Measurements from ENCODE around the gene S100A7A. TPM values are rescaled to one million over a fixed set of nuclear protein-coding genes. Genes with fewer than 3 reads are reported as not detected.

The S100A7A gene
- total and polyA plus RNA-seq, 3 donors from 2014 or later: not detected

GRCh38 chr1:153384958-153385580, 31.3 kb upstream of the S100A7A start:
- intact Hi-C loops (cut with DNase I; ENCODE audit: low total_unique reads): no loop called here
- no peaks in the 10 kb centered on the region for H3K36me3 ChIP-seq (ENCODE audit: low read depth, missing control alignments)
- no peaks in the 10 kb centered on the region for H3K27me3 ChIP-seq
- TF ChIP-seq CTCF (IDR thresholded peaks at IDR 0.05) (no peak), POLR2A (IDR thresholded peaks at IDR 0.05) (no peak)
- no peak overlapping the region for H3K4me3 ChIP-seq
- DNase-seq: no peak
- no peak overlapping the region for H3K27ac ChIP-seq
- H3K4me1 ChIP-seq: no peaks in the 10 kb centered on the region
- WGBS, 2 donors: 78 to 88% methylated on average over 4 of the region's 4 CpGs
- H3K9me3 ChIP-seq: no peaks in the 10 kb centered on the region

DNA sequence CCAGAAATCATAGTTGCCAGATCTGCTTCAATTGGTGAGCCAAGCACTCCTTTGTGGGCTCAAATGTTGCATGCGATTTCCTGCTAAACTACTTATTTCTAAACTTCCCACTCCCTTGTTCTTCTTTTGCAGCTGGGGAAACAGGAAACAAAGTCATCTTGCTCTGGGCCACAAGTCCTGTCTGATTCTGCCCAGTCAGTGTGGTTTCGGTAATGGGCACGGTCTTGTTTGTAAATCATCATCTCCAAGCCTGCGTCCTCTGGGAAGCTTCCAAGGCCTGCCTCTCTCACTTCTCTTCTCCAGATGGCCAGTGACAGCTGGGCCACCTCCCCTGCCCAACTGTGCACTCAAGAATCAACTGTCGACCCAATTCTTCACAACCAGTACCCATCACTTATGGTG, 29.8 kb upstream of the S100A7A start:
- Histone ChIP-seq H3K4me1 (no peaks in the 10 kb centered on the region), H3K4me3 (no peak overlapping the region), H3K27ac (no peak overlapping the region), H3K9me3 (no peaks in the 10 kb centered on the region), H3K36me3 (ENCODE audit: low read depth, missing control alignments) (no peaks in the 10 kb centered on the region), H3K27me3 (no peaks in the 10 kb centered on the region)
- TF ChIP-seq CTCF (IDR thresholded peaks at IDR 0.05) (no peak), POLR2A (IDR thresholded peaks at IDR 0.05) (no peak)
- peak; percentile 46 for DNase-seq
- WGBS, 2 donors: 77 to 83% methylated on average over 5 of the region's 5 CpGs
- intact Hi-C loops (cut with DNase I; ENCODE audit: low total_unique reads): no loop called here

DNA sequence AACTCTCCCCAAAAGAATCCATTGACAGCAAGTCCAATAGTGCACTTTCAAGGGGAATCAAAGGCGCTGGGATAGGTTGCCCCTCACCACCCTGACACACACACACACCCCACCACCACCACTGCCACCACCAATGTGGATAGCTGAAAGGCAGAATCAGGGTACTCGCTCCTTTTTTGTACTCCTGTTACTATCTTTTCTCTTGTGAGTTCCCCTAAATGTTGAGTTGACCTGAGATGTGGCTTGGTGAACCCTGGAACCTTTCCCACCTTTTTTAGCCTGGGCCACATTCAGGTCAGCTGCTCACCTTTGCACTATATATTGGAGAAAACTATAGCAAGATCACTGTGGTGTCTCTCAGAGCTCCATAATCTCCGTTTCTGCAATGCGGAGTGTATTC, 29.3 kb upstream of the S100A7A start:
- Histone ChIP-seq H3K4me3 (no peak overlapping the region), H3K9me3 (no peaks in the 10 kb centered on the region), H3K4me1 (no peaks in the 10 kb centered on the region), H3K36me3 (ENCODE audit: low read depth, missing control alignments) (no peaks in the 10 kb centered on the region), H3K27ac (no peak overlapping the region), H3K27me3 (no peaks in the 10 kb centered on the region)
- 90 to 92% methylated on average over 4 of the region's 4 CpGs for WGBS, 2 donors
- intact Hi-C loops (cut with DNase I; ENCODE audit: low total_unique reads): no loop called here
- DNase-seq: no peak
- TF ChIP-seq CTCF (IDR thresholded peaks at IDR 0.05) (no peak), POLR2A (IDR thresholded peaks at IDR 0.05) (no peak)

GRCh38 chr1:153387785-153388184, 28.5 kb upstream of the S100A7A start:
- no peaks in the 10 kb centered on the region for H3K27me3 ChIP-seq
- H3K4me3 ChIP-seq: no peak overlapping the region
- no peaks in the 10 kb centered on the region for H3K9me3 ChIP-seq
- WGBS, 2 donors: 83 to 85% methylated on average over 4 of the region's 4 CpGs
- intact Hi-C loops (cut with DNase I; ENCODE audit: low total_unique reads): no loop called here
- H3K4me1 ChIP-seq: no peaks in the 10 kb centered on the region
- DNase-seq: no peak
- H3K36me3 ChIP-seq (ENCODE audit: low read depth, missing control alignments): no peaks in the 10 kb centered on the region
- no peak overlapping the region for H3K27ac ChIP-seq
- TF ChIP-seq POLR2A (IDR thresholded peaks at IDR 0.05) (no peak), CTCF (IDR thresholded peaks at IDR 0.05) (no peak)

DNA sequence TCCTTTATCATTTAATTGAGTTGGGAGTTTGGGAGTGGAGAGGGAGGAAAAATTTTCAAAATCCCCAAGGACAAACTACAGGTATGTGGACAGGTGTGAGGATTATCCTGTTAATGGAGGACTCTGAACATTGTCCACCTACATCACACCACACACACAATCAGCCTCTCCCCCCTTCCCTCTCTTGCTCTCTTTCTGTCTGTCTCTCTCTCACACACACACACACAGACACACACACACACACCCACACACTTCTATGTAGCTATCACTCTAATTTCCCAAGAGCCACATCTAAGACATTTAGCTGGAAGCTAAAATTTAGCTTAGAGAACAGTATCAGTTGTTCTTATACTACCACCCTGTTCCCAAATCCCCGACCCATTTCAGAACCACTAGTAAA, 26.9 kb upstream of the S100A7A start:
- WGBS, 2 donors: 88 to 96% methylated on average over 1 of the region's 1 CpG

More for the DNA sequence above, 26.9 kb upstream of the S100A7A start:
- H3K4me3 ChIP-seq: no peak overlapping the region
- H3K27me3 ChIP-seq: no peaks in the 10 kb centered on the region
- intact Hi-C loops (cut with DNase I; ENCODE audit: low total_unique reads): no loop called here
- H3K4me1 ChIP-seq: no peaks in the 10 kb centered on the region
- no peak for DNase-seq
- H3K27ac ChIP-seq: no peak overlapping the region
- TF ChIP-seq POLR2A (IDR thresholded peaks at IDR 0.05) (no peak), CTCF (IDR thresholded peaks at IDR 0.05) (no peak)
- H3K9me3 ChIP-seq: no peaks in the 10 kb centered on the region
- H3K36me3 ChIP-seq (ENCODE audit: low read depth, missing control alignments): no peaks in the 10 kb centered on the region
